HG02870 (cell line): ENCODE measurements around the gene STAC.
A peak's percentile ranks its signal among the peaks of the same experiment; 100 is the strongest.

Experiments
- ATAC-seq: cut with Tn5 transposase; IDR thresholded peaks from one replicate; pipeline ENCODE4 v1.9.1; 2021; ENCODE audit warnings: mild to moderate bottlenecking, moderate library complexity; ENCODE audit not compliant: unreplicated experiment

STAC gene

GRCh38 chr3:36511791-36512486 lies 131.6 kb downstream of the STAC start:
- no peak for ATAC-seq

GRCh38 chr3:36512555-36512954 lies 132.3 kb downstream of the STAC start:
- no peak for ATAC-seq

- ATAC-seq: no peak
Measured at GRCh38 chr3:36514171-36514570, 133.9 kb downstream of the STAC start.

GRCh38 chr3:36519682-36520081 lies 139.4 kb downstream of the STAC start:
- ATAC-seq: no peak

- ATAC-seq: no peak
Measured at GRCh38 chr3:36520241-36521006, 140.1 kb downstream of the STAC start.

- ATAC-seq: no peak
Measured at GRCh38 chr3:36521007-36521379, 140.7 kb downstream of the STAC start.

- no peak for ATAC-seq
Measured at GRCh38 chr3:36524560-36524959, 144.3 kb downstream of the STAC start.

GRCh38 chr3:36525115-36525801 lies 145.0 kb downstream of the STAC start:
- no peak for ATAC-seq

GRCh38 chr3:36538136-36538749 lies 157.9 kb downstream of the STAC start:
- ATAC-seq: no peak

- no peak for ATAC-seq
Measured at GRCh38 chr3:36540888-36541518, 160.7 kb downstream of the STAC start.

- no peak for ATAC-seq
Measured at GRCh38 chr3:36542186-36542585, 161.9 kb downstream of the STAC start.

GRCh38 chr3:36543276-36543997 lies 163.1 kb downstream of the STAC start:
- ATAC-seq: no peak

GRCh38 chr3:36546226-36546625 lies 165.9 kb downstream of the STAC start:
- ATAC-seq: no peak

- no peak for ATAC-seq
Measured at GRCh38 chr3:36548712-36549111, 168.4 kb downstream of the STAC start.

GRCh38 chr3:36557021-36557707 lies 176.9 kb downstream of the STAC start:
- ATAC-seq: peak; percentile 81

- ATAC-seq: no peak
Measured at GRCh38 chr3:36557708-36558421, 177.6 kb downstream of the STAC start.

- no peak for ATAC-seq
Measured at GRCh38 chr3:36558961-36559360, 178.7 kb downstream of the STAC start.

- ATAC-seq: no peak
Measured at GRCh38 chr3:36560685-36561084, 180.4 kb downstream of the STAC start.

GRCh38 chr3:36561601-36562000 lies 181.3 kb downstream of the STAC start:
- ATAC-seq: no peak
